HG03135 (cell line): ENCODE results near the gene ROR2.

ENCODE experiments used
- ATAC-seq: cut with Tn5 transposase; IDR thresholded peaks from one replicate; pipeline ENCODE4 v1.9.1; 2021; ENCODE audit warnings: mild to moderate bottlenecking, moderate library complexity; ENCODE audit not compliant: unreplicated experiment

Gene ROR2

DNA sequence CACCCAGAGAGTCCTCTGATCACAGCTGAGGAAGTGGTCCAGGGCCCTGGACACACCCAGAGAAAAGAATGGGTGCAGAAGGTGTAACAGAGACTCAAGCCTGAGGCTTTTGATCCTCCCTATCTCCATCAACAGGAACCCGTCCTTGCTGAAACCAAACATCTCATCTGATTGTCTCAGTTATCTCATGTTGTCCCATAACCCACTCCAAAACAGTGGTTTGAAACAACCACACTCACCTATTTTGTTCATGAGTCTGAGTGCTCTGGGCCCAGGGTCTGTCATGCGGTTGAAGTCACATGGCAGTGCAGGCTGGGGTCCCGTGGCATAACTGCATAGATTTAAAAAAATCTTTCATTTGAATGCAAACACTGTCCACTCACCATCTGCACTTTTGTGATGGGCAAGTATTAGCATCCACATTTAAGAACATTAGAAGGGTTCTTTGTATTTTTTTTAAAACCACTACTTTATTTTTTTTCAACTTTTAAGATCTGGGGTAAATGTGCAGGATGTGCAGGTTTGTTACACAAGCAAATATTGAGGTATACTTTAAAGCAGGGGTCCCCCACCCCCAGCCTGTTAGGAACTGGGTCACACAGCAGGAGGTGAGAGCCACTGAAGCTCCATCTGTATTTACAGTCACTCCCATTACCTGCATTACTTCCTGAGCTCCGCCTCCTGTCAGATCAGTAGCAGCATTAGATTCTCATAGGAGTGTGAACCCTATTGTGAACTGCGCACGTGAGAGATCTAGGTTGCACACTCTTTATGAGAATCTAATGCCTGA lies 255.8 kb downstream of the ROR2 start:
- no peak for ATAC-seq

DNA sequence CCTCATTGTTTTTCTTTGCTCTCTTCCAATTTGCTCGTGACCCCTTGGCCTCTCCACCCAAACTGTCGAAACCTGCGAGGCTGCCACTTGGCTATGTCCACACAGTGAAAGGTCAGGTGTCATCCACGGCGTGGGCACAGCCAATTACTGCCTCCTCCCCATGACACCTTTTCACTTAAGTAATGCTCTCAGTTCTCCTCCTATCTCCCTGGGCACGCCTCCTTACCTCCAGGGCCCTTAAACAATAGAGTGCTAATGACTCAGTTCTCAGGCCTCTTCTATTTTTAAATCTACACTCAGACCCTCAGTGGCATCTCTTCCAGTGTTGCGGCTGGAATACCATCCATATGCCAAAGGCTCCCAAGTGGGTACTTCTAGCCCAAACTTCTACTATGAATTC lies 256.8 kb downstream of the ROR2 start:
- no peak for ATAC-seq

DNA sequence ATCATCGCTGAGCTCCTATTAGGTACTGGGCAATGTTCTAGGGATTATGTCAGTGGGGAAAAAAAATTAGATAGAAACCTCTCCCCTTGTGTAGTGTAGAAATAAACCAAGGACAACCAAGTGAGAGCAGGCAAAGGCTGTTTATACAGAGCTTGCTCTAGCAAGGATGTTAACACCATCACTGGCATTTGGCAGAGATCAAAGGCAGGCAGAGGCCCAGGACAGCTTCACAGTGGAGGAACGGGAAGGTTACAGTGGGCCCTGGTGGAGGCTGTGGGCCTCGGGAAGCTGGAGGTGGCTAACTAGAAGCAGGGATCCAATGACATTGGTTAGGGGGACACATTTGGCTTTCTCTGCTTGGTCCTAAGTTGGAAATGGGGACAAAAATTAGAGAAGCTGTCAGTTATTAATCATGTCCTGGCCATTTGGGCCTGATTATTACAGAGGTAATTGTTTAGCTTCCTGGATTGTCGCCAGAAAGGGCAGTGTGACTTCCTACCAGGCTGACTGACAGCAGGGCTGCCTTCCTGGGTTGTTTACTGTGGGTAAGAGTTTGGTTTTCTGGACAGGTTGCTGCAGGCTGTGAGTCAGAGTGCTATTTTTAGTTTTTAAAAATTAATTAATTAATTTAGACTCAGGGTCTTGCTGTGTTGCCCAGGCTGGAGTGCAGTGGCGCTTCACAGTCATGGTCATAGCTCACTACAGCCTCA lies 259.3 kb downstream of the ROR2 start:
- ATAC-seq: no peak

DNA sequence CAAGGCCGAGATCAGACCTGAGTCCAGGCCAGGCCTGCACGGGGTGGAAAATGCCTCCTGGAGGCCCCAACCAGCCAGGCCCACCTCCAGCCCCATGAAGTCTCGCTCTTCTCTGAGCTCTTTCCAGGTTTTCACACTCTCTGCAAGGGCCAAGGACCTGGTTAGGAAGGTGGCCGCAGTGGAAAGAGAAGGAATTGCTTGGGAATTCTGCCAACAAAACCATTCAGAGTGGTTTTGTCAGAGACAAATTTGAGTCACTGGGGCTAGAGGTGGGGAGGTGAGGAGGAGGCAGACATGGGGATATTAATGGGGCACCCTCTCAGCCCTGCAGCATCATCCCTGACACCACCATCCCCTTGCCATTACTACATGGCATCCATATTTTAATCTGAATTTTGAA lies 261.0 kb downstream of the ROR2 start:
- ATAC-seq: no peak

DNA sequence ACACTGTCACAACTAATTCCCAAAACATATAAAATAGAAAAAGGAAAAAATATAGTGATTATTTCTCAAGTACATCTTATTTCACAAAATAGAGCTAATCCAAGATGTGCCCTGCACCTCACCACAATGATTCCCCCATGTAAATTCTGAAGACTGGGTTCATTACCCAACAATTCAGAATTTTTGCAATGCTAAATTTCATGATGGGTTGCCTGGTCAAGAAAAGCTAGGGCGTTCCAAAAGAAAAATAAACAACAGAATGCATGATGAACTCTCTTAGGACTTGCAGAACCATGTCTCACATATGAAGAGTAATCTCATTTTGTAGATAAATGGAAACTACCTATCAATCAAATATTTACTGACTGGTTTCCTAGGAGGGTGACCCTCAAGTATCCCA lies 266.8 kb downstream of the ROR2 start:
- no peak for ATAC-seq

DNA sequence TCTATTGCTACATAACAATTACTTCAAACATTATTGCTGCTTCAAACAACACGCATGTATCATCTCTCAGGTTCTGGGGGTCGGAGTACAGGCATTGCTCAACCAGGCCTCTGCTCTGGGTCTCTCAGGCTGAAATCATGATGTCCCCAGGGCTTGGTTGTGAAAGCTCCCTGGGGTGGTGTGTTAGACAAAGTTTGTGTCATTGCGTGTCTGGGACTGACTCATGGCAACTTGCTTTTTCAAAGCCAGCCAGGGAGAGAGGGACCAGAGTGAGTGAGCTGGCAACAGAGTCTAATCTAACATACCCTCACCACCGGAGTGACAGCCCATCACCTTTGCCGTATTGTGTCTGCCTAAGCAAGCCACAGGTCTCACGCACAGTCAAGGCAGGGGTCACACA lies 267.2 kb downstream of the ROR2 start:
- ATAC-seq: no peak

DNA sequence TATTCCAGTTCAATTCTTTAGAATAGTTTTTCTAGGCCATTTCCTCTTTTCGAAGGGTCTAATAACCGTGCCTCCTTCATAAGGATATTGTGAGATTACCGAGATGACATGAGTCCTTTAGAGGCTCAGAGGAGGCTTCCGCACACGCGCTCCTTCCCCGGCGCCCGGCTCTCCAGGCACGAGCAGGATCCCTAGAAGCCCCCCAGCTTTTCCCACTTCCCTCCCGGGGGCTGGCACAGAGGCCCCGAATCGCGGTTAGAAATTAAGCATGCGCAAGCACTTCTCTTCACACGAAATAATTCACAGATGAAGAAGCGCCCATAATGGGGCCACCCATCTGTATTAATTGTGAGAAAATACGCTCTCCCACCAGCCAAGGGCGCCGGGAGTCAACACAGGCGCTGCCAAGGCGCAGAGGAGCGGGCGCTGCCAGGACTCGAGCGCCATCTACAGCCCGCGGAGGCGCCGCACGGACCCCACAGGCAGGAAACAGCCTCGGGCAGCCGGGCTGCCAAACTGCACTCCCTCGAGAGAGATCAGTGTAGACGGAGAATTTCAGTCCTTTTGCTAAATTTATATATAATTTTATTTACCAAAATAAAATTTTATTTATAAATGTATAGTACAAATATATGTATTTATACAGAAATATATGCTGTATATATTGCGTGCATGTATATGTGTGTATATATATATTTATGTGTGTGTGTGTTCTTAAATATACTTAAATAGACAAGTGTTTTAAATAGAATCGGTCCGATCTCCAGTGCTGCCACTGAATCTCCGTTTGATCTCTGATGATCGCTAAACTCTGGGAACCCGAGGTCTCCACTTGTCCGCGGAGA lies 268.3 kb downstream of the ROR2 start:
- peak; percentile 86 for ATAC-seq

DNA sequence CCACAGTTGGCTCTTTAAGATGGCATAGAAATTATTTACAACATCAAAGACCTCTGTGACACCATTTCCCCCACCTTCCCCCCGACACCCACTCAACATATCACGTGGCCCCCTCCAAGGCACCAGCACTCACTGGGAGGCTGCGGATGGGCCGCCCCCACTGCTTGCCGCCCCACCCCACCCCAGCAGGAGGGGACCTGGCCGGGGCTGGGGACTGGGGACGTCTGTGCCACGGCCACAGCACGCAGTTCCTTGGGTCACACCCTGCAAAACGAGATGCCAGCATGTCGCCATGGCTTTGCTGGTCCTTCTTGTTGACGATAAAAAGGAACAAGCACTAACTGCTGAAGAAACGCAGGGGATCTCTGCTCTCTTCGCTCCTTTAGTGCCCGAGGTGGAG lies 269.0 kb downstream of the ROR2 start:
- no peak for ATAC-seq

DNA sequence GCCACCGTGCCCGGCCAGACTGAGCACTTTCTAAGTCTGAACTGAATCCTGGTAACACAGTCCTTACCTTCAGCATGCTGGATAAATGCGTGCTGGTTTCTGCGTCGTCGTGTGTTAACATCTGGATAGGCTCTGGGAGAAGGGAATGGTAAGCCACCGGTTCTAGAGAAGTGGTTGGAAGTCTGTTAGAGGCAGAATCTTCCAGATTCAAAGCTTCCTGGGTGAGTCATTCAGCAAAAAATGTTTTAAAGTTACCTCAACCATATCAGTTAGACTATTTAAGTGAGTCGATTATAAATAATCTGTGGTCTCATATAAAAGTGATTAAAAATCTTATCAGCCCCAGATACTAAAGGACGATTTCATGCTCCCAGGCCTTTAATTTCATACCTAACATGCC lies 269.9 kb downstream of the ROR2 start:
- ATAC-seq: no peak

DNA sequence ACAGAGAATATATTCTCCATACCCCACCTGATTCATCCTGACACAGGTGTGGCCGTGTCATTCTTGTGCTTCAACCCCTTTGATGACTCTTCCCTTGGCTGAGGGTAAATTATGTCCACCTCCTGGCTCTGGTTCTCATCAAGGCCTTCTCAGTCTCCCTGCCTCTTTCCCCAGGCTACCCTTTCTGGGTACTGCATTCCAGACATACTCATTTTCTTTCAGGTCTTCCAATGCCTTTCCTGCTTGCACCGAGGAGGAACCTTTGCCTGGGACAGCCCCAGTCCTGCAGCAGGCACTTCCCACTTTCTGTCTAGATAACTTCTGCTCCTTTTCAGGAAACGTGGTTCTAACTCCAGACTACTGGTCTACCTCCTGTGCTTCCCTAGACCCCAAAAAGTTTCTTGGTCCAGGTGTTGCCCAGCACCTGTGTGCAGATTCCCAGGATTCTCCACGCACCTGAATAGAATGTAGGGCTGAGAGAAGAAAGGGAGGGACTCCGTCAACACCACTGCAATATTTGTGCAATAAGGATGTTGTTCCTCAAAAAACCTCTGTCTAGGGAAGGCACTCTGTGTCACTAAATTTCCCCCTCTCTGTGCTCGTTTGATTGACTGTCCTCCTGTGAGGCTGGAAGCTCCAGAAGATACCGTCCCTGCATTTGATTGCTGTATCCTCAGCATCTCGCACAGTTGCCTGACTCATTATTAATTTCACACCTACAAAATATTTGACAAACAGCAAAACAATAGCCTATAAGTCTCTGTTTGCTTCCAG lies 271.0 kb downstream of the ROR2 start:
- ATAC-seq: no peak

DNA sequence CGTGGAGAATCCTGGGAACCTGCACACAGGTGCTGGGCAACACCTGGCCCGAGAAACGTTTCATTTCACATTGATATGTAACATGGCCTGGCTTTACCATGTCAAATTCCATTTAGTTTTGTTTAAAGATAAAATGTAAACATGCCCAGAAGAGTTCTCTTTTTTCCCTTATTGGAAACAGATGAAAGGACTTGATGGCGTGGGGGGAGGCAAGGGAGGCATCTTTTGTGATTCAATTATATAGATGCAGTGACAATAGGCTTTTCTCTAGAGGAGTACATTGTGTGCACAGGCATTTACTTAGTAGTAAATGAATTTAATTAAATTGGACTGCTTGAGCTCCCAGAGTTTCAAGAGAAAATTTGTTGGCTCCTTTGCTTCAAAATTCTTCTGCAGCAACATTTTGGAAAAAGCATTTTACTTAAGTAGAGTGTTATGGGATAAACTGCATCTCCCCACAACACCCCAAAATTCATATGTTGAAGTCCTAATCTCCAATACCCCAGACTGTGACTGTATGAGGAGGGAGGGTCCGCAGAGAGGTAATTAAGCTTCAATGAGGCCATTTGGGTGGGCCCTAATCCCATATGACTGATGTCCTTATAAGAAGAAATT lies 272.1 kb downstream of the ROR2 start:
- no peak for ATAC-seq

DNA sequence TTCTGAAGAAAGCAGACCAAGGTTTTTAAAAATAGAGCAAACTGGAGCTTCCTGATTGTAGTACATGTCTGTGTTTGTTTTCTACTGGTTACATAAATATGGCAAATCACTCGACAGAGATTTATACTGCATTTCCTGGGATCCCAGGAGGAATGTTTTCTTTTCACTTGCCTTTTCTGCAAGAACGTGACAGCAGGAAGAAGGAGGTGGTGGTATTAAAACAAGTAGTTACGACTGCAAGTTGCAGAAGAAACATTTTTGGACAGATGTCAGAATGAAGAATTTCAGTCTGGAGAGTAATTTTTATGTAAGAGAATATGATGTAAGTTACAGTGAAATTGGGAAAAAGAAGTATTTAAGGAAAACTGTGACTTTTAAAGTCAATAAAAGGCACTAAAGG lies 272.7 kb downstream of the ROR2 start:
- no peak for ATAC-seq

DNA sequence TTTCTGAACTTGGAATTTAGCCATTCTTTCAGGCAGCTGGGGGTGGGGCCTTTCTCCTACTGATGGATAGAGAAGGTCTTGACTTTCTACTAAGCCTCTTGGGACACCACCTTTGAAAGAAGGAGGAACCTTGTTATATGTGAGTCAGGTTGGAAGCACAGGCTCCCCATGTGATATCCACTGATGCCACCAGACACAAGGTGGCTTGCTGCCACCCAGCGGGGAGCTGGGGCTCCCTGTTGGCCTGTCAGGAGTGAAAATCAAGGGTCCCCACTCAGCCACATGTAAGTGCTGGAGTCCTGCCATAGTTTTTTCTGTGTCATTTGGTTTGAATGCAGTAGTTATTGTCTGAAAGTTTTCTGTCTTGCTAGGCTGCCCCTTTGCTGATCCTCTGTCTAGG lies 274.0 kb downstream of the ROR2 start:
- no peak for ATAC-seq

DNA sequence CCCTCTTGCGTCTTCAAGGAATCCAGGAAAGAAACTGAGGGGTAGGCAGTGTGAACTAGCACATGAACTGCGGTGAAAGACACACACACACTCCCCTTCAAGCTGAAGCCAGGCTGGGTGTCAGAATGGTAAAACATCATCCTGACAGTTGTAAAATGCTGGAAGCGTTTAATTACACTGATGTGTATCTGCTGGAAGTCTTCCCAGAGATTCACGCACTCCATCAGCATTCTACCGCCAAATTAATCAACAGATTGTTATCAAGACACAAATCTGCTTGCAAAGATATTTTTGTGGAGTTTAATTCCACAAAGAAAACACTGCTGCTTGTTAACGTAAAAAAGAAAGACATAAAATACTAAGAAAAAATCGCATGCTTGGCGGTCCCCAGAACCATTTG lies 285.4 kb downstream of the ROR2 start:
- ATAC-seq: no peak

DNA sequence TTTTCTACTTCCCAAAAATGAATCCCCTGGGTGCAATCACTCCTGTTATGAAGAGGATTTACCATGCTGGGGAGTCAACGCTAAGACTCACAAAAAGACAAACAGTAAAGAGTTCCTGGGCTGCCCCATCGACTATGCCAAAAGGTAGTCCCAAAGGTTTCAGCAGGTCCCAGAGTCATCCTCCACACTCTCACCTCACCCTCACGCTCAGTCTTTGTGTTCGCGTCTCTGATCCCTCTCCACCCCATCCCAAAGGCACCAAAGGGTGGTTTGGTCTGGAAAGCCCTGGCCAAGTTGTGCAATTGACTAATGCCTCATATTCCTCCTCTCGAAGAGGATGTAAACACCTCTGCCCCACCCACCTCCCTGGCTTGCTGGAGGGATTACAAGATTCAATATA lies 286.2 kb downstream of the ROR2 start:
- ATAC-seq: no peak

DNA sequence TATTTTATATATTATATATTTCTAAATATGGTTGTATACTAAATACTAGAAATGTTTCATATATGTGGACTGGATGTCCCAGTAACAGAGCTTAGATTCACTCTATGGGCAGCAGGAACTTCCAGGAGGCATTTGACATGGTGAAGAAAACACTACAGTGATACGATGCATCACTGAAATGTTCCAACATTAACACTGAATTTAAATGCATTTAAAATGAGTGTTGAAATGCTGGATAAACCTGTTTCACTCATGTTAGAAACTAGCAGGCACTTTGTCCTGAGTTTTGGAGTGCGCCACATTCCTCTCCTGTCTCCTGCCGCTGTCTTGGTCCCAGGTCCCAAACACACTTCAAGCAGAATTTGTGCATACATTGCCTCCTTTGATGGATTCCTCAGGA lies 288.6 kb downstream of the ROR2 start:
- no peak for ATAC-seq

DNA sequence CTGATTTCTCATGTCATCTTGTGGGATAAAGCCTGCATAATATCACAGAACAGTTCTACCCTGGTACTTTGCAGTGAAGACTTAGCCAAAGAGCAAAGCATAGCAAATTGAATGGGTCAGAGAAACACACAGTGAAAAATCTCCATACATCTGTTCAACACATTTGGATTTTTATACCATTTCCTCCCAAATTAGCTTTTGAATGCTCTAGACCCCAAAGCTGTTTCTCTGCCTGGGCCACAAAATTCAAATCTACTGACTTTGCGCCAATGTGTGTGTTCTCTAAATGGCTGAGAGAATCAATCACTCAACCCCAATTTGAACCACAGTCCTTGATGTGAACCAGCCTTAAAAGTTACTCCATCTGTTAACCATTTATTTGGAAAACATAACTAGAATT lies 289.5 kb downstream of the ROR2 start:
- no peak for ATAC-seq

DNA sequence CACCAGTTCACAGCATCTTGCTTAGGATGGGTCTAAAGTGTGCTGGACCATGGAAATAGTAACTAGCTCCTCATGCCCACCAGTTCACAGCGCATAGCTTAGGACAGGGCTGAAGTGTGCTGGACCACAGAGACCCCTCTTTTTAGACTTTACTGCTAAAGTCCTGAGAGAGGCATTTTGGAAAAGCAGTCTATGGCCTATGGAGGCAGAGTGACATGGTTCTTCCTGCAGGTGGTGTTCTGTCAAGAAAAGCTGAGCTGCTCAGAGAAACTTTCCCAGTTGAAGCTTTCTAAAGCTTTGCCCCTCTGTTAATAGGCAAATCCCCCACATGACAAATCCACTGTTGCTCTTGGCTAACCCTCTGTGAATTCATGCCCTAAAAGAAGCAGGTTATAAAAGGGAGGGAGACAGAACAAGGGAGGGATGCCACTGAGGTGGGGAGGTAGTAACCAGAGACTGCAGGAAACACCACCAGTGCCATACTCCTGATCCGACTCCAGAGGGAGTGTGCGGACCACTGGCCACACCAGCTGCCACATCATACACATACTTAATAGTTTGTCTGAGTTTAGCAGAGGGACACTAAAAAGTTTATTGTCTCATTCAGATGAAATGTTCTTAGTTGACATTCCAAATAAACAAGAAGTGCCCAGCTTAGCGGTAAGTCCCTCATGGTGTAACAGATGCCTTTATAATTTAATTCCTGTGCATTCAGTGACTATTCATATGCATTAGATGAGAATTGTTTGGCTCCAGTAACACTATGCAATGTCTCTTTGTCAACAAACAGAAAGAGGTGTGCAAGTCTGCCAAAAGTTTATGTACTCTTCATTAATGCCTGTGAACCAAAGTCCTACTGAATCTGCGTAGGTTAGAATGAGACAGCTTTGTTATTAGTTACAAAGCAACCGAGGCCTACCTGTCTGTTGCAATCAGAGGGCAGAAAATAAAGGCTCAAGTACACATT lies 290.2 kb downstream of the ROR2 start:
- ATAC-seq: no peak

DNA sequence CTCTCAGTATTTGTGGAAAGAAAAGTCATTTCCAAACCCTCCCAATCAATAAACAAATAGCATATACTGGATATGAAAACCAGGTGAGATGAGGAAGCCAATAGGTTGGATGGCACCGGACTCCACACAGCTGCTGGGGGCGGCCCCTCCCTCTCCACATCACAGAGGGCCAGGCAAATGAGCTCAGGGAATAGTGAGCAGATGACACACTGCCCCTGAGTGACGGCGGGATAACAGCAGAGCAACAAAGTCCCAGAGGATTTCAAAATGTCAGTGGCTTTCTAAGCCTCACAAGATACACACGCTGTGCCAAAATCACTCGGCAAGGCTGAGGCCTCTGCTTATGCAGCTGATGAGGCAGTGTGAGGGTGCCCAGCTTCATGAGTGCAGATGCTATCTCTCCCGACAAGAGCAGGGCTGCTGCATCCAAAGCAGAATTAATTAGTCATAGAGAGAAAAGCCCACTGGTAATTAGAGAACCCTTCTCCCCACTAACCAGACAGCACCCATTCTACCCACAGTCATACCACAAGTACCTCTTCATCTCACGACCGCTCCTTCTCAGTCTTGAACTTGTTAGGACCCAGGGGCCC lies 291.4 kb downstream of the ROR2 start:
- ATAC-seq: no peak
